Stimulated activated CD4-positive, alpha-beta T cell treated with anti-CD3 and anti-CD28 coated beads, TNF-alpha, amount 100 ng/mL, for 48 hours (primary cell): ENCODE results near the gene C7orf57.

Source experiments
- DNase-seq, 3 donors: peaks; one replicate each; pipeline ENCODE4 v3.0.0-alpha.2; 2020; ENCODE audit warnings: low read depth in 3 of 3

The C7orf57 gene

GRCh38 chr7:48109848-48110663 is 74.7 kb downstream of the C7orf57 start:
- peak; percentile 72 to 81 (median 81) for DNase-seq

- no peak for DNase-seq
Measured at GRCh38 chr7:48110868-48111267, 75.5 kb downstream of the C7orf57 start.
